HG03565 (cell line): Measurements from ENCODE around the gene ALDH1A1.

Experiments
- ATAC-seq: cut with Tn5 transposase; IDR thresholded peaks from one replicate; pipeline ENCODE4 v1.9.1; 2021; ENCODE audit warnings: mild to moderate bottlenecking, moderate library complexity; ENCODE audit not compliant: unreplicated experiment

The ALDH1A1 gene

DNA sequence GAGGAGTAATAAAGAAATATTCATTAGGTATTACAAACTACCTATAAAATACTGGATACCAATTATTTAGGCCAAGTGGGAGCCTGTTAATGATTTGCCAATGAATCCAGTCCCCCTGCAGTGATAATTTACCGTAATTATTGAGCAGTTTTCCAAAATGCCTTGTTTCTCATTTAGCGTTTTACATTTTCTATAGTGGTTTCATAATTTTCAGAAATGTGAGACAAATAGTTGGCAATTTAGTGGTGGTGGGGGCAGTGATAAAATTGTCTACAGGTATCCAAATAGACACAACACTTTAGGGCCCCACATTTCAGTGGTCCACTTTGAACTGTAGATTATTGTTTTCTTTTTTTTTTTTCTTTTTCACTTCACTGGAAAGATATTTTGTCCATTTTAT is 27.3 kb upstream of the ALDH1A1 start:
- no peak for ATAC-seq

DNA sequence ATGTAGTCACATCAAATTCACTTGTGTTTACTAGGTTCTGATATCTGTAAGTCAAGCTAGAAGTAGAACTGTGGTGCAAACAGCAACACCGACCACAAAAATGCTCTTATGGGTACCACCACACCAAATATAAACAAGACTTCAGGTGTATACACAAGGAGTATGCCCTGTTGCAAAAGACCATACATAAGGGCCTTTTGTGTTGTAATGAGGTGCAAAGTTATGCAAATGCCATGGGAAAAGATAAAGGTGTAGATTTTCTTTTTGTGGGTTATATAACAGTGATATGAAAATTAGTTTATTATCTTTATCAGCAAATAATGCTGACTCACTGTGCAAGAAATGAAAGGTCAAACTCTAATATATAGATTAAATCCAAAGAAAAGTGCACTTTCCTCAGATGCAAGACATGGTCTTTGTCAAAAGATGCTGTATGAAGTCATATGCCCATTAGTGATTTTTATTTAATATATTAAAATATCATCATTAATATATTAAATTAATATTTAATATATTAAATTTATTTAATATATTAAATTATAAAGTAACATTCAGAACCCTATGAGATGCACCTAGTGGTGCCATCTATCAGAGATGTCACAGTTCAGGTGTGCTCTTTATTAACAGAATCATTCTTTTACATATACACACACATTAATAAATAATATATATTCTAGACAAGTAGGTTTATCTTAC is 26.7 kb upstream of the ALDH1A1 start:
- ATAC-seq: no peak

DNA sequence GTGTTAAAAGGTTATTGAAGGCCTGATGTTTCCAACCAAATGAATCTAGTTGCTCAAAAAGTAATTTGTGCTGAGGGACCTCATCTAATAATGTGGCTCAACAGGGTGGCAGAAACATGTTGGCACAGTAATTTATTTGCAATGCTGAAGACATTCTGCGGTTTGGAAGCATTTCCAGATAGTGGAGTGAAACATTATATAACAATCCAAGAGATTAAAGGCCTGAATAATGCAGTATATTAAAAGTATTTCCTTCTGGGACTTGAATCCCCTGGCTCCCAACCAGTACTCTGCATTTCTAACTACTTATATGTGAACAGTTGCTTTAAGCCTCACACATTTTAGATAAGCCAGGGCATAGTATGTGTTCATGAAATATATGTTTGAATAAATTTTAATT is 25.9 kb upstream of the ALDH1A1 start:
- no peak for ATAC-seq

DNA sequence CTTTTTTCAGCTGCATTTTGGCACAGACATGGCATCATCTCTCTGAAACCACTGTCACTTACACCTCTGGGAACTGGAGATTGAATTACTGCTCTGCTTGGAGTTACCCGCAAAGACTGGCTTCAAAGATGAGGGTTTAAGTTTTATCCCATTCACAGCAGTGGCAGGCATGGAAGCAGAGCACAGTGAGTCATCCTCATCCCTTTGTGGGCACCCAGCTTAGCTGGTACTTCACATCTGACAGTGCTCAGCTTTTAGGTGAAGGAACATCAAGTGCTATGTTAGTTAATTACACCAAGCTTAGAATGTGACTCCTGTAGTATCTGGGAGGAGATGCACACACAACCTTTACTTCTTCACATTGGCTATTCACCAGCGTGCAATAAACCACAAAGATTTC is 24.8 kb upstream of the ALDH1A1 start:
- ATAC-seq: no peak

DNA sequence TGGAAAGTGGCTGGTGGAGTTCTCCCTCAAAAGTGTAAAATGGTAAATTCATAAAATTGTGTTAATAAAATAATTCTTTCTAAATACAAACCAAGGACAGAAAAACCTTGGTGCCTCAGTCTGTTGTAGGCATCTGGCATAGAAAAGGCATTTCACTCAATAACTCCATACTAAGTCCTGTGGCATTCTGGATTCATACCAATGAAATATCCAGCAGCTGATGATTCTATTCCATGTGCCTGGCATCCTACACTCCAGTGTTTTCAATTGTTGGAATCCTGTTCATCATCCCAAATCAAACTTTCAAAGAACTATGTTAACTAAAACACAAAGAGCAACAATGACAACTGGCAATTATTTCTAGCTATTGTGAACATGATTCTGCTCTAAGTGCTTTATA is 21.6 kb upstream of the ALDH1A1 start:
- no peak for ATAC-seq

DNA sequence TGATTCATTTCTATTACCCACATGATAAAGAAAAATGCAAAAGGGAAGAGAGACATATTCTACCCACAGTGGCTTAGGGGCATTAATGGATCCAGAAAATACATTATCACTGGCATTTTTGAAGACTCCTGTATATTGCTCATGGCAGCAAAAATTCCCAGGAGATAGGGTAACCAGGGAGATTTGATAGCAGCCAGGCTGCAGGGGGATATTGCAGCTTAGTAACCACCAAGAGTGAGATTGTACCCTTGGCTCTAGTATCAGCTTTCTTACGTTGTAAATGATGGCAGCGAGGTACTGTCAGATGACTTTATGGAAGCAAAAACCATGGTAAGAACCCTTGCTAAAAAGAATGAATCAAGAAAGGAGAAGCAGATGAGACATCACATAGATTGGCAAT is 19.8 kb upstream of the ALDH1A1 start:
- ATAC-seq: no peak

DNA sequence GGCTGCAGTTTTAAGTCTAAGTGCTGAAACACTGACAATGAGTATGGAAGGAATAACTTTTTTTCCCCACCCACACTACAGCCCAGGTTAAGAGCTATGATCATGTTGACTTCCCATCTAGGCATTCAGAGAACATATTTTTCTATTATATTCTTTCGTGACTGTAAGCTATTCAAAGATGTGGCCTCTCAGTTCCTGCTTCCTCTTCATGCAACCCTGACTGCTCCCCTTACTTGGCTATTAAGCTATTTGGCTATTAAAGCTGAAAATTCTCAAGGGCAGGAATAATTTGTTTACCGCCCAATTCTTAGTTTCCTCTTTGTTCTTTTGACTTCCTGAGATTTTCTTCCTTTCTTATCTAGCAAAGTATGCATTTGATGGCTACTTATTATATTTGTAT is 18.6 kb upstream of the ALDH1A1 start:
- ATAC-seq: no peak

DNA sequence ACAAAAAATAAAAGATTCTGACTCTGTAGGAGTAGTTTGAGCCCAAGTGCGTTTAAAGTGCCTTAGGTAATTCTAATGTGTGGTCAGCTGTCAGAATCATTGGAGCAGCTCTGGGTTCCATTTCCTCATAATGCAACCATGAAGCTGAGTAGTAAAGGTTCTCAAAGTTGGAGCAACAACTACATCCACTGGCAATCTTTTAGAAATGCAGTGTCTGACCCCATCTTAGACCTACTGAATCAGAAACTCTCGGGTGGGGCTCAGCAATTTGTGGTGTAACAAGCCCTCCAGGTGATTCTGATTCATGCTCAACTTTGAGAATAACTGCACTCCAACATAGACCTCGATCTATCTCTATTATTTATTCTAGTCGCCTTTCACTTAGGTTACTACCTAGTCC is 7.6 kb upstream of the ALDH1A1 start:
- no peak for ATAC-seq

DNA sequence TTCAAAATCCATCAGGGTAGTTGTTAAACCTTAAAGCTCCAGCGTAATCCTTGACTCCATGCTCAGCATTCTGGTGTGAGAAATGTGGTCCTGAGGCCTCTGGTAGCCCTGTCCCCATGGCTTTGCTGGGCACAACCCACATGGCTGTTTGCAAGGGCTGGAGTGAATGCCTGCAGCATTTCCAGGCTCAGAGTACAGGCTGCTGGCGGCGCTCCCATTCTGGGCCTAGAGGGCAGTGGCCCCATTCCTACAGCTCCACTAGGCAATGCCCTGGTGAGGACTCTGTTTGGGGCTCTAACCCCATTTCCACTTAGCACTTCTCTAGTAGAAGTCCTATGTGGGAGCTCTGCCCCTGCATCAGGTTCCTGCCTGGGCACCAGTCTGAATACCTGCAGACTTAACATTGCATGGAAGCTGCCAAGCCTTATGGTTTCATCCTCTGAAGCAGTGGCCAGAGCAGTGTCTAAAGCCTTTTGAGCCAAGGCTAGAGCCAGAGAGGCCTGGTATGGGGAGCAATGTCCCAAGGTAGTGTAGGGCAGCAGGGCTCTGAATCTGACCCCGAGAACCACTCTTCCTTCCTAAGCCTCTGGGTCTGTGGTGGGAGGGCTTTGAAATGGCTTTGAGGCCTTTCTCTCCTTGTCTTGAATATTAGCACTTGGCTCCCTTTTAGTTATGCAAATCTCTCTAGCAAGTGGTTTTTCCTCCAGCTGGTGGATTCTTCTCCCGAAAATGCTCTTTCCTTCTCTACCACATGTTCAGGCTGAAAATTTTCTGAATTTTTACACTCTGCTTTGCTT is 5.8 kb upstream of the ALDH1A1 start:
- no peak for ATAC-seq

DNA sequence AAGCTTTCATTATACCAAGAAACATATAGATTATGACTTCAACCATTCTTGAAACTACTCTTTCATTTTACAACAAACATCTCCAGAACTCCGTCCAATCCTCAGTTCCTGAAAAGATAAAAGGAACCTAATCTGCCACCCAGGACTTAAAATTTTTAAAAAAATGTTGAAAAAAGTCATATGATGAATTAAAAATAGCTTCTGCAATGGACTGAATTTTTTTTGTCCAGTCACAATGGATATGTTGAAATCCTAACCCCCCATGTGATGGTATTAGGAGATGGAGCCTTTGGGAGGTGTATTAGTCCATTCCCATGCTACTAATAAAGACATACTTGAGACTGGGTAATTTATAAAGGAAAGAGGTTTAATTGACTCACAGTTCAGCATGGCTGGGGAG is 2.7 kb upstream of the ALDH1A1 start:
- no peak for ATAC-seq

DNA sequence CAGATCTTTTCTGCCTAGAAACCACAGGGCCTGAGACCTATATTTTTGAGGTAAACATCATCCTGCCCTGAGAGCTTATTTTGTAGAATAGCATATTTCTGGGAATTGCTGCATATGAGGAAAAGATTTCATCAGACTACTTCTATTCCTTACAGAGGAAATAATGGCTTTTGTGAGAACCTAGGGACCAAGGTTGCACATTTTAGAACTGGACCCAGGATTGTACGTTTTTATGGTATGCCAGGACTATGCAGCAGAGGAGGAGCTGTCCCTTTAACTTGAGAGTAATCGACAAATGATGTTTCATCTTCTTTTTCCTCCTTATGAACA is 2.2 kb upstream of the ALDH1A1 start:
- ATAC-seq: no peak

DNA sequence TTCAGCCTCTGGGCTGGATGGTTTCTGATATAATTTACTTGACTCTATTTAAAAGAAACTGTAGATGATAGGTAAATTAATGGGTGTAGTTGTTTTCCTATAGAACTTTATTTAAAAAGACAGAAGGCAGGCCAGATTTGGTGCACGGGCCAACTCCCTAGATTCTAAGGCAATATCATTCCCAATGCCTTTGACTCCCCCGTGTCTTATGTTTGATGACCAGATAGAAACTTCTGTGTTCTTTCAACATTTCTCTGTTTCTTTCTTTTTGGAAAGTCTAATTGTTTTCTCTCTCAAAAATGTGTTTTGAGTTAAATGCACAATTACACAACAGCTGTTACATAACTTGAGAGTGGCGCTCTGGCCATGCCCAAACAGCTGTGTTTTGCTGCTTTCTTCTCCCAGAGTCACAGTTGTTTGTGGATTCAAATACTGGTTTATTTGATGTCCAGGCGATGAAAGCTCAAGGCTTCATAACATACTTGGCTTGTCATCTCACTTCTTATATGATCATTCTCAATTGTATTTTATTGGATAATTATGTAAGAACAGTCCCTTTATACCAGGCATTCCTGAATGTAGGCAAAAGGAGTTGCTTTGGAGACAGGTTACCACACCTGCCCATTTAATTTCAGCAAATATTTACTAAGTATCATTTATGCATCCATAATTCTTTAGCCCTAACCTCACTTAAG is 1.7 kb upstream of the ALDH1A1 start:
- ATAC-seq: no peak

DNA sequence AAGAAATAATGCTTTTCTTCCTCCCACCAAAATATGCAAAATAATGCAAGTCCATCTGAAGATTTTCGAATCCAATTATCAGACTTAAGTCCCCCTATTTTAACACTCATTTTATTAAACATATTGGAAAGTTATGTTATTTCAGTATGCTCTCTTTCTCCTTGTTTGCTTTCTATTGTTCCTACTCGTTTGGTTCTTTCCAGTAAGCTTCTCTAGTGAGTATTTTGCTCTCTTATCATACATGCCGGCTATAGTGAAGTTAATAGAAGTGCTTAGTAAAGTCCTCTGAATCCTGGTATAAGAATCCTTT is 517 bp downstream of the ALDH1A1 start:
- ATAC-seq: no peak

DNA sequence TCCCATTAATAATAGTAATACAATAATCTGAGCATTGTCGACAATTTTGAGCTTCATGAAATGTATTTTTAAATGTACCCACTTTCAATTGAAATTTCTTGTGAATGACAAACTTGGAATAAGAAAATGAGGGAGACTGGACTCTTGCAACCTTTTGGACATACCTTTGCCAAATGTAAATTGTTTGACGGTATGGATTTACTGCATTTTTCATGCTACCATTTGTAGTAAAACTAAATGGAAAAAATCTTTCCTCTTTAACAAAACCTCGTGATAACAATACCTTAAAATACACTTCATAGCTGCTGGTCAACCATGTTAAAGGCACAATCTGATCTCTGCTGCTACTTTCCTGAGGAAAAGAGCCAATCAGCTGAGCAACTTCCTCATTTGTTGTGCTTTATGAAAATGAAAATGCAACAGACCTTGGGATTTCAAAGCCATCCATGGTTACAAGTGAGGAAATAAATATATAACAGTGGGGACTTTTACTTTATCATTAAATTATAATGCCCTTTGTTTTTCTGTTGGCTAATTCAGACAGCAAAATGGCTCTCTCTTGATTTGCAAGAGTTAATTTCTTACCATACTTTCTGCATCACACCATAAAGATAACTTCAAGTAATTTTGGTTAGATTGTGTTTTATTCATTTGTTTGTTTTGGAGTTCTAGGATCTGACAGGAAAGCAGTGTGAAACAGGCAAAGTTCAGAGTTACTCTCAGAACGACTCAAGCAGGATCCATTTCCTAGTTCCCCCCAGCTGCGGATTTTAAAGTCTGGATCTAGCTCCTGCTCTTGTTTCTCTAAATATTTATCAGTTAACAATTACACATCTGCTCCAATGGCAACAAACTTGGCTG is 1.1 kb downstream of the ALDH1A1 start:
- ATAC-seq: no peak

DNA sequence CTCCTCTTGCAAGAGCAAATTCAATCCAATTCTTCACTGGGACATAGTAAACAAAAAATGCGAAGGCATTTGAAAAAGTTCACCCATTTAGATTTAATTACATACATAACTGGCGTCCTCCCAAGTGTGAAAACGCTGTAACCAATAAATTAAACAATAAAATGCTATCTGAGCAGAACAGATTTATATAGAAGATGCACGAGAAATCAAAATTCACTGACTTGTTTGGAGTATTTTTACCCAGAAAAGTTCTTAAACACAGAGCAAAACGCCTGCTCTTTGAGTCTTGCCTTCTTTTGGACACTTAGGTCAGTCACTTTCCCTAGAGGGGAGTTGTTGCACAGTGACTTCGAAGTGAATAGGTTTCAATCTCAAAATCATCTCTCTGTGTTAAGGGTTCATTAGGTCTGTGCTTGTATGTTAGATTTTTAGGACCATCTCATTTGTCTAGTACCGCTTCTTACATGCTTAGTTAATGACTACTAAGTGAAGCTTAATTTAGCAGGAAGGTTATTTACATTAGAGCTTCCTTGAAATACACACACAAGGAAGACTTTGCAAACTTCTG is 1.9 kb downstream of the ALDH1A1 start:
- no peak for ATAC-seq

DNA sequence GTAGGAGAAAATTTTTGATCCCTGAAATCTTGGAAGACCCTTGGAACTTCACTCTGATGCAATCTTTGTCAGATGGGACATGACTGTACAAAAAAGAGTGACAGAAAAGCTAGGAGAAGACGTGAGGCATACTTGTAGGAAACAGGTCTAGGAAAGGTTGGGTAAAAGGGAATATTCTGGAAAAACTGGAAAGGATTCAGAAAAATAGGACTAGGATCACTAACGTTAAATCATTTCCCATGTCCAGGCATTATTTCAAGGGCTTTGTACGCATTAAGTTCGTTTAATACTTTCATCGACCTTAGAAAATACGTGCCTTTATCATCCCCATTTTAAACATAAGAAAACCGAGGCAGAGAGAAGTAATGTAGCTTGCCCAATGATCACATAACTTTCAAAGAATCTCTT is 2.9 kb downstream of the ALDH1A1 start:
- ATAC-seq: no peak

DNA sequence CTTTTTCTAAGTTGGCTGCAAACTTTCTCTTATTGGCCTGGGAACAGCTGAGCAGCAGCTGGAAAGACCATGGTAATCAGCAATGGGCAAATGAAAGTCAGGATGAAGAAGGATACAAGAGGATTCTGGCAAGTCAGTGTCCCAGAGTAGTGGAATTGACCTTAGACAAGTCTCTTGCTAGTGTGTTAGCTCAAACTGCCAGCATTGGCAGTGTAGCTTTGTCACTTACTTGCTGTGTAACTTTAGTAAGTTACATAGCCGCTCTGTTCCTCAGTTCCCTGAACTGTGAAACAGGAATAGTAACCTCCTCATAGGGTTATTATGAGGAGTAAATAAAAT is 3.6 kb downstream of the ALDH1A1 start:
- ATAC-seq: no peak

DNA sequence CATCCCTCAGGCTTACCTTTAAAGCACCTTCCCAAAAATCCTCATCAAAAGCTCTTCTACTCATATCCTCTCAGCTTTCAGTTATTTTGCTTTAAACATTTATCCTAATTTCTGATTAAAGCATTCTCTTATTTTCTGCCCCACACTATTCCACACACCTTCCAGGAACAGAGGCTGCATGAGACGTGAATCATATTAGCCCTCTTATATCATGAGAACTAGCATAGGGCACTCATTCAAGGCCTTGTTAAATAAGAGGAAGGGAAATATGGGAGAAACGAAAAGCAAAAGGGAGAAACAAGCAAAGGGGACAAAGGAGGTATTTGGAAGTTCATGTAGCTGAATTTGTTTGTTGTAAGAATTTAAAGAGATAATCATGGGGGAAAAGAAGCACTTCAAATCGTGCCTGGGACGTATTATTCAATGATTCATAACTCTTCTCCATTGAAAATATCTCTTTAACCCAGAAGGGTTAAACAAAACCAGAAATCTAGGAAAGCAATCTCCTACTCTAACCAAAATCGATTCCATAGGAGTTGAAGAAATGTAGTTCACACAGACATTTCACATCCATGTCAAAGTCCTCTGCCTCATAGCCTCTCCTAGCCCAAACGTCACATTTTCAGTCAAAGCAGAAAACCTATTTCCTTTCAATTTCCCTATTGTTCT is 4.1 kb downstream of the ALDH1A1 start:
- ATAC-seq: no peak

DNA sequence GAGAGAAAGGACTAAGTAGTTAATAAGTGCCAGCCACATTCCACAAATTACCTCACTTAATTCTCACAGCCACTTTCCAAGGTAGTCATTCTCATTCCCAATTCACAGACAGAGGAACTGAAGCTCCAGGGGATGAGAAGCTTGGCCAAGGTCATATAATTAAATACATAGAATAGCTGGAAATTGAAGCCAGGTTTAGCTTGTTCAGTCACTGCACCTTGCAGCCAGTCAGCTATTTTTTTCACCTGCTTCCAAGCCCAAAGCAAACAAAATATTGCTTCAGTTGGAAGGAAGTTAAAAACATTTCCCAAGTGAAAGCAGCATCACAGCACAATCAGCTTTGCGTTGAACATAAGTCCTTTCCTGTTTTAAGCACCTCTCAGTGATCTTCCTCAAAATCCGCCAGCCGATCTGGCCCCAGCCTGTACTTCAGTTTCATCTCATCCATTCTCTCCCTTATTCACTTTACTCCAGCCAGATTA is 4.8 kb downstream of the ALDH1A1 start:
- ATAC-seq: no peak

DNA sequence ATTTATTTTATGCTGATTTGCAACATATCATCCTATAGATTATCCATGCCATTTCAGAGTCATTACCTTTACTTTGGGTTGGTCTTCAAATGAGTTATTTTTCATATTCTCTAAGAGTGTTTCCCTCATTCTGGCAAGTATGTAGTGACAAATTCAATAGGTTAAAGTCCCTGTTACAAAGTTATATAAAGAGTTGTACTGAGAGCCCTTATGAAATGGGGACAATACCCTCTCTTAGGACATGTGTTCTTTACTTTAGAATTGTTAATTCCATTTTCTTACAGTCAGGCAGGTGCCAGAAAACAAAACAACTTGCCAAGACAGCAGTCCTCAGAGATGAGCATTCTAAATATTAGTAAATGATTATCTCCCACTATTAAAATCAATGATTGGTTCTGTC is 6.0 kb downstream of the ALDH1A1 start:
- no peak for ATAC-seq

DNA sequence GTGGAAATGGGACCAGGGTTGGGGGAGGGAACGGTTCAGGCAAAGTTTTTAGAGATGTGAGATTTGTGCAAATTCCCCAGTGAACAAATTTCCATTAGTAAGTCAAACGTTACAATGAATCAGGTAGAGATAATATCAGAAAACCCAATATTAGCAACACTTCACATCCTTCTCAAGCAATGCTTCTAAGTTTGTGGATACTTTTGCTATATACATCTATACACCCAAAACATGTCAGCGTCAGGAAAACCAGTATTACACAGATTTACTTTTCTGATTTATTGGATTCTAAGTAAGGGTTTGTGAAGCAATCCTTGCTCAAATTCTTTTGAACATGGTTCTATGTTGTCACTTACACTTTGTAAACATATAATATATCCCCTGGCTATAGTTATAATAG is 6.5 kb downstream of the ALDH1A1 start:
- no peak for ATAC-seq
